Measurements from ENCODE around the gene FPR1. TPM values are rescaled to one million over a fixed set of nuclear protein-coding genes. Genes with fewer than 3 reads are reported as not detected.

The FPR1 gene
- total RNA-seq, 1 donor from 2014 or later: not detected

DNA sequence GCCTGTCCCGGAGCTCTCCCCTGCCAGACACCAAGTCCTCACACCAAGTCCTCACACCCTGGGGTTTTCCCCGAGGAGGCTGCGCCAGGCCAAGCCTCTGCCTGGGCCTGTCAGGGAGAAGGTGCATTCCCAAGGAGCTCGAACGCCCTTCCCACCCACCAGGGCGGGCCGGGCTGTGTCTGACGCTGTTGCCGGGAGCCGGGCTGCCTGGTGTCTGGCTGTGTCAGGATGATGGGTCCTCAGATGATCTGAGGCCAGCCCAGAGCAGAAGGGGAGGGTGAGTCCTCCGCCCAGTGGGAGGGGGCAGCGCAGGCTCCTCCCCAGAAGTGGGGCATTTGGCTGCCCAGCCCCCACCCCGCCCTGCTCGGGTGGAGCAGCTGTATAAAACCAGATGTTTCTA, 25.6 kb downstream of the FPR1 start:
- Mint-ChIP-seq H3K4me1 (ENCODE audit: low read depth) (no peaks in the 10 kb centered on the region), H3K9me3 (ENCODE audit: low read depth) (peaks cover 5% of the 10 kb centered on the region), H3K36me3 (ENCODE audit: insufficient read depth) (no peaks in the 10 kb centered on the region), H3K27me3 (peaks cover 56% of the 10 kb centered on the region), H3K4me3 (ENCODE audit: low read depth) (no peak overlapping the region), H3K27ac (no peak overlapping the region)
- no peak for DNase-seq (ENCODE audit: low spot score, unreplicated experiment)
- TF ChIP-seq, protein P1, sequence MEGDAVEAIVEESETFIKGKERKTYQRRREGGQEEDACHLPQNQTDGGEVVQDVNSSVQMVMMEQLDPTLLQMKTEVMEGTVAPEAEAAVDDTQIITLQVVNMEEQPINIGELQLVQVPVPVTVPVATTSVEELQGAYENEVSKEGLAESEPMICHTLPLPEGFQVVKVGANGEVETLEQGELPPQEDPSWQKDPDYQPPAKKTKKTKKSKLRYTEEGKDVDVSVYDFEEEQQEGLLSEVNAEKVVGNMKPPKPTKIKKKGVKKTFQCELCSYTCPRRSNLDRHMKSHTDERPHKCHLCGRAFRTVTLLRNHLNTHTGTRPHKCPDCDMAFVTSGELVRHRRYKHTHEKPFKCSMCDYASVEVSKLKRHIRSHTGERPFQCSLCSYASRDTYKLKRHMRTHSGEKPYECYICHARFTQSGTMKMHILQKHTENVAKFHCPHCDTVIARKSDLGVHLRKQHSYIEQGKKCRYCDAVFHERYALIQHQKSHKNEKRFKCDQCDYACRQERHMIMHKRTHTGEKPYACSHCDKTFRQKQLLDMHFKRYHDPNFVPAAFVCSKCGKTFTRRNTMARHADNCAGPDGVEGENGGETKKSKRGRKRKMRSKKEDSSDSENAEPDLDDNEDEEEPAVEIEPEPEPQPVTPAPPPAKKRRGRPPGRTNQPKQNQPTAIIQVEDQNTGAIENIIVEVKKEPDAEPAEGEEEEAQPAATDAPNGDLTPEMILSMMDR (IDR thresholded peaks at IDR 0.05; ENCODE audit: unreplicated experiment): no peak

DNA sequence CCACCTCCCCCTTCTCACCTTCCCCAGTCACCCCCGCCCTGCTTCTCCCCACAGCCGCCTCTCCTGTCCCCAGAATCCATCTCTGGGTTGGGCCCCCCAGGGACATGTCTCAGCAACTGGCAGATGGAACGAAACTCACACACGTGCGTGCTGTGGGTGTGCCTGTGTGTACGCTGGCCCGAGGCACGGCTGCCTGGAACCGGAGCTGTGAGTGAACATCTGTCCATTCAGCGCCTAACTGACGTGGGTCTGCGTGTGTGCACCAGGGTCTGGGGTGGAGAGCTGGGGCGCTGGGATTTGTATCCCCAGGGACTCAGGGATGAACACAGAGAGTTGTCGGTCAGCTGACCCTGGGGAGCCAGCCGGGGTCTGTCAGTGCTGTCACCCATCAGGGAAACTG, 27.1 kb downstream of the FPR1 start:
- no peaks in the 10 kb centered on the region for H3K9me3 Mint-ChIP-seq (ENCODE audit: low read depth)
- no peaks in the 10 kb centered on the region for H3K36me3 Mint-ChIP-seq (ENCODE audit: insufficient read depth)
- H3K27me3 Mint-ChIP-seq: peaks cover 70% of the 10 kb centered on the region
- no peaks in the 10 kb centered on the region for H3K4me1 Mint-ChIP-seq (ENCODE audit: low read depth)
- no peak for DNase-seq (ENCODE audit: low spot score, unreplicated experiment)
- H3K27ac Mint-ChIP-seq: no peak overlapping the region
- TF ChIP-seq, protein P1 (IDR thresholded peaks at IDR 0.05; ENCODE audit: unreplicated experiment): no peak
- no peak overlapping the region for H3K4me3 Mint-ChIP-seq (ENCODE audit: low read depth)

DNA sequence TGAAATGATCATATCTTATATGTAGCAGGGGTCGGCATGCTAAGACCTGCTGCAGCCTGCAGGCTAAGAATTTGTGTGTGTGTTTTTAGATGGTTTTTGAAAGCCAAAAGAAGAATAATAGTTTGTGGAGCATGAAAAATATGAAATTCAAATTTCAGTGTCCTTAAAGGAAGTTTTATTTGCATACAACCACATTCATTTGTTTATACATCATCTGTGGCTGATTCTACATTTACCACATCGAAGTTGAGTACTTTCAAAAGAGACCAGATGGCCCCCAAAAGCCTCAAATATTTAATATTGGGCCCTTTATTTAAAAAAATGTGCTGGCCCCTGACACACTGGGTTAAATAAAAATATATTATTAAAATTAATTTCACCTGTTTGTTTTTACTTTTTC, 29.2 kb downstream of the FPR1 start:
- no peak overlapping the region for H3K27ac Mint-ChIP-seq
- H3K4me1 Mint-ChIP-seq (ENCODE audit: low read depth): no peaks in the 10 kb centered on the region
- no peak overlapping the region for H3K4me3 Mint-ChIP-seq (ENCODE audit: low read depth)
- TF ChIP-seq, protein P1 (IDR thresholded peaks at IDR 0.05; ENCODE audit: unreplicated experiment): no peak
- no peaks in the 10 kb centered on the region for H3K9me3 Mint-ChIP-seq (ENCODE audit: low read depth)
- DNase-seq (ENCODE audit: low spot score, unreplicated experiment): no peak
- H3K36me3 Mint-ChIP-seq (ENCODE audit: insufficient read depth): no peaks in the 10 kb centered on the region
- peaks cover 77% of the 10 kb centered on the region for H3K27me3 Mint-ChIP-seq

DNA sequence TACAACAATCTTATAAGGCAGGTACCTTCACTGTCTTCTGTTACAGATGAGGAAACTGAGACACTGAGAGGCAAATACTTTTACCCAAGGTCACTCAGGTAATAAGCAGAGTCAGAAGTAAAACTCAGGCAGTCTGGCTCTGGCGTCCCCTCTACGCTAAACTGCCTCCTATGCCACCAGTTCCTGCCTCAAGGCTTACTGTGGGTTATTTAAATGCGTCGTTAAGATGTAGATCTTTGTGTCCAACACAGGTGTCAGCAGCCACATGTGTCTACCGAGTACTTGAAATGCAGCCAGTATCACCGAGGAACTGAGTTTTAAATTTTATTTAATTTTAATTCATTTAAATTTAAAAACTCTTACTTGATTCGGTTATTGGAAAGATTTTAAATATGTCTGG, 29.8 kb downstream of the FPR1 start:
- no peak for DNase-seq (ENCODE audit: low spot score, unreplicated experiment)
- no peaks in the 10 kb centered on the region for H3K9me3 Mint-ChIP-seq (ENCODE audit: low read depth)
- no peaks in the 10 kb centered on the region for H3K4me1 Mint-ChIP-seq (ENCODE audit: low read depth)
- TF ChIP-seq, protein P1 (IDR thresholded peaks at IDR 0.05; ENCODE audit: unreplicated experiment): no peak
- H3K27me3 Mint-ChIP-seq: peaks cover 78% of the 10 kb centered on the region
- no peaks in the 10 kb centered on the region for H3K36me3 Mint-ChIP-seq (ENCODE audit: insufficient read depth)
- H3K4me3 Mint-ChIP-seq (ENCODE audit: low read depth): no peak overlapping the region
- no peak overlapping the region for H3K27ac Mint-ChIP-seq

DNA sequence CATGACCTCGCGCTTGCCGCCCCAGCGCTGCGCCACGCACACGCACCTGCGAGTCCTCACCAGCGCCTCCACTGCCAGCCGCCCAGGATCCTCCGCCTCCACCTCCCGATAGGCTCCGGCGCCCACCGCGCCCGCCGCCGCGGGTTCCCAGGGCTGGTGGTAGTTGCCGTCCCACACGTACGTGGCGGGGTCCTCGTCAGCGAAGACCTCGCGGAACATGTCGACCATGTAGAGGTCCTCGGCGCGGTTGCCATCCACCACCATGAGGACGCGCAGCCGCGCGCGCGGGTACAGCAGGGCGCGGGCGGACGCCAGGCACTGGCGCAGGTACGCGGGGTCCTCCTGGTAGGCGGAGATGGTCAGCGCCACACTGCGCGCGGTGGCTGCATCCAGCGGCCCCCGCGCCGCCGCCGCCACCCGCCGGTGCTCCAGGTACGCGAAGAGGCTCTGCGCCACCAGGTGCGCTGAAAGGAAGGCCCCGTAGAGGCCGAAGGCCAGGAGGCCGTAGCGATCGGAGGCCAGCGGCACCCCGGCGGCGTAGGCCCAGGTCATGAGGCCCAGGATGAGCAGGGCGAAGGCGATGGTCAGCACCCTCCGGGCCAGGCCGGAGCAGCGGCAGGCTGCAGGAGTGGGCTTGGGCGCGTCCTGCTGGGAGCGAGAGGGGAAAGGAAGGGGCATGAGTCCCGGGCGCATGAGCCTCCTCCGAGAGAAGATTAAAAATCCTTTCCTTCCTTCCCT, 32.3 kb downstream of the FPR1 start:
- Mint-ChIP-seq H3K36me3 (ENCODE audit: insufficient read depth) (no peaks in the 10 kb centered on the region), H3K27ac (no peak overlapping the region), H3K9me3 (ENCODE audit: low read depth) (no peaks in the 10 kb centered on the region), H3K4me1 (ENCODE audit: low read depth) (no peaks in the 10 kb centered on the region), H3K4me3 (ENCODE audit: low read depth) (no peak overlapping the region), H3K27me3 (peaks cover 81% of the 10 kb centered on the region)
- no peak for DNase-seq (ENCODE audit: low spot score, unreplicated experiment)
- TF ChIP-seq, protein P1 (IDR thresholded peaks at IDR 0.05; ENCODE audit: unreplicated experiment): no peak

Measured in progenitor cell of endocrine pancreas (in vitro differentiated cells).